ENCODE measurements around the gene GDPD4.

GRCh38 chr11:77249427-77249826 lies 52.1 kb downstream of the GDPD4 start:
- TF ChIP-seq CTCF (IDR thresholded peaks at IDR 0.05) = no peak
- no peak for TF ChIP-seq POLR2A (IDR thresholded peaks at IDR 0.05)

All from Peyer's patch (tissue), 4 donors.